ENCODE measurements around the gene UBE4B.
A peak's percentile ranks its signal among the peaks of the same experiment; 100 is the strongest.

UBE4B gene

DNA sequence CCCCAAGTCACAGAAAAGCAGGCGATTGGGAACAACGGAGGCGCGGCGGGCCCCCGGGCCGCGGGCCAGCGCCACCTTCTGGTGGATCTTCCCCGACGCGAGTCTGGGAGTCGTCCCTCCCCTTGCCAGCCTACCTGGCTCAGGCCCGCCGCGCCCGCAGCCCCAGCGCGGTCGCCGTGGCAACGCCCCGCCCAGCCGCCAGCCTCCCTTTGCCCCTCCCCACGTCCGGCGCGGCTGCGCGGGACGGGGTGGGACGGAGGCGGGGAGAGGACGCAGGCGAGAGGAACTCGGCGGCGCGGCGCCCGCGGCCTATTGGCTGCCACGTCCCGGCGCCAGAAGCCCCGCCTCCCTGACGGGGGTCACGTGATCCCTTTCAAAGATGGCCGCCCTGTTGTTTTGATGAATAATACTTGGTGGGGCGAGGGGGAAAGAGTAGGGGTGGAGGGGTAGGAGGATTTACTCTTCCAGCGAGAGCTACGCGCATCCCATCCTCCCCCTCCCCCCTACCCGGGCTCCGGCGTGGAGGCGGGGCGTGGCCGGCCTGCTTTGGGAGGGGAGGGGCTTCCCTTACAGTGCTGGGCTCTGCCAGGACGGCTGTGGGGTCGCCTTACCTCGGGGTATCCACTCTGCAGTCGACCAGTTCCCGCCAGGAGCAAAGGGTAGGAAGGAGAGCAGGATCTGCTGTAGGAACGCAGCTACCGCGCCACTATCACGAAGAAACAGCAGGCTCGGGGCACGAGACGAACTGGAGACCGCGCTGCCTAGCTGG is at the start of gene UBE4B:
Gene UBE4B, plus strand, starts transcription at position 369 of the 769 bp plus-strand sequence. CDS start 713 bp downstream, outside the sequence.
- peak; percentile 99 for DNase-seq (ENCODE audit: low spot score)
- TF ChIP-seq, protein P1, sequence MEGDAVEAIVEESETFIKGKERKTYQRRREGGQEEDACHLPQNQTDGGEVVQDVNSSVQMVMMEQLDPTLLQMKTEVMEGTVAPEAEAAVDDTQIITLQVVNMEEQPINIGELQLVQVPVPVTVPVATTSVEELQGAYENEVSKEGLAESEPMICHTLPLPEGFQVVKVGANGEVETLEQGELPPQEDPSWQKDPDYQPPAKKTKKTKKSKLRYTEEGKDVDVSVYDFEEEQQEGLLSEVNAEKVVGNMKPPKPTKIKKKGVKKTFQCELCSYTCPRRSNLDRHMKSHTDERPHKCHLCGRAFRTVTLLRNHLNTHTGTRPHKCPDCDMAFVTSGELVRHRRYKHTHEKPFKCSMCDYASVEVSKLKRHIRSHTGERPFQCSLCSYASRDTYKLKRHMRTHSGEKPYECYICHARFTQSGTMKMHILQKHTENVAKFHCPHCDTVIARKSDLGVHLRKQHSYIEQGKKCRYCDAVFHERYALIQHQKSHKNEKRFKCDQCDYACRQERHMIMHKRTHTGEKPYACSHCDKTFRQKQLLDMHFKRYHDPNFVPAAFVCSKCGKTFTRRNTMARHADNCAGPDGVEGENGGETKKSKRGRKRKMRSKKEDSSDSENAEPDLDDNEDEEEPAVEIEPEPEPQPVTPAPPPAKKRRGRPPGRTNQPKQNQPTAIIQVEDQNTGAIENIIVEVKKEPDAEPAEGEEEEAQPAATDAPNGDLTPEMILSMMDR (IDR thresholded peaks at IDR 0.05; ENCODE audit: extremely low read depth, missing control alignments), result peak; percentile 86

DNA sequence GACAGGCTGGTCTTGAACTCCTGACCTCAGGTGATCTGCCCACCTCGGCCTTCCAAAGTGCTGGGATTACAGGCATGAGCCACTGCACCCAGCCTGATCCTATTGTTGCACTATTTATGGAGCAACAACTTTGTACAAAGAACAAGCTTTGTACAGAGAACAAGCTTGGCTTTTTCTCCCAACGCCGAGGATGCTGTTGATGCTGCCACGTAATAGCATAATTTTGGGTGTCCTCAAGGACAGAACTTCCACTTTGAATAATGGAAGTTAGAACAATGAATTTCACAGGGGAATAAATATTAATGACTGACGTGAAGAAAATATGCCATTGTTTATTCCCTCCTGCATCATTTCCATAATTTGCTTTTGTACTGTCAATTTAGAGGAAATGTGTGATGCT is 48.5 kb upstream of the UBE4B start:
- TF ChIP-seq, protein P1 (IDR thresholded peaks at IDR 0.05; ENCODE audit: extremely low read depth, missing control alignments), result no peak
- no peak for DNase-seq (ENCODE audit: low spot score)

DNA sequence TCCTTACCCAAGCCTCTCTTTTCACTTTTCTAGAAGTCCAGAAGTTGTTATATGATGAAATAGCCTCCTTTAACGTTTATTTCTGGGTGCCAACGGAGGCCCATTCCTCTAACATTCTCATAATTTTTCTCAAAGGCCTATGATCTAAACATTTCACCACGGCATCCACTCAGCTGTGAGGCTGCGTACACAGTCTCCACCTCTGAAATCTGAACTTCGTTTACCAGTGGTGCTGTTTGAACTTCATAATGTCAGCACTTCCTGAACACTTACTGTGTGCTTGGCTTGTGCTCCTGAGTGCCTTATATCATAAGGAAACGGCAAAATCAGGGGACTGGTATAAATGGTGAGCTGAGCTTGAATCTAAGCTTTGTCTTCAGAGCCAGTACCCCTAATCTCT is 47.8 kb upstream of the UBE4B start:
- TF ChIP-seq, protein P1 (IDR thresholded peaks at IDR 0.05; ENCODE audit: extremely low read depth, missing control alignments), result no peak
- DNase-seq (ENCODE audit: low spot score), result no peak

DNA sequence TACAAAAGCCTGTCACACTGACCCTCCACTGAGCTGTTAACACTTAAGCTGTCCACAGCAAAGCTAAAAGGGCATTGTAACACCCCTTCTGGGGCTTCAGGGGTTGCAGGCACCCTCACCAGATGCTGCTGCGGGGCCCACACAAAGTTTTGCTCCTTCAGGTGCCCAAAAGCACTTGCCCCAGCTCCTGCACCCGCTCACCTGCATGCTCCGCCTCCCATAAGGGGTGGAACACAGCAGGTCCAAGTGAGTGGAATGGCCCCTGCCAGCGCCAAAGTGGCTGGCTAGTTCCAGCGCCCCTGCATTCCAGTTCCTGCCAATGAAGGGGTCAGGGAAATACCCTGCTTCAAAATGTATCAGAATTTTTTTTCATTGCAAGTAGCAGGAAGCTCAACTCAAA is 43.0 kb upstream of the UBE4B start:
- DNase-seq (ENCODE audit: low spot score), result no peak
- TF ChIP-seq, protein P1 (IDR thresholded peaks at IDR 0.05; ENCODE audit: extremely low read depth, missing control alignments), result no peak

DNA sequence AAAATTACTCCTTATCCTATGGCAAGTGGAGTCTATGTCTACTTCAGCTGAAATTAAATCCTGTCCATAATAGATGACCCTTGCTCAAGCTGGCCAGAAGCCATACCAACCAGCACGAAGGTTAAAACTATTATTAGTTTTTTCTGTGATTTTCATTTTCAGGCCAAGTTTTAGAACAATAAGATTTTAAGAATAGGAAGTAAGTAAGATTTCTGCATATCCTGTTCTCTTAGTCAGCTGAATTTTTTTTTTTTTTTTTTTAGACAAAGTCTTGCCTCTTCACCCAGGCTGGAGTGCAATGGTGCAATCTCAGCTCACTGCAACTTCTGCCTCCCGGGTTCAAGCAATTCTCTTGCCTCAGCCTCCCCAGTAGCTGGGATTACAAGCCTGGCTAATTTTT is 41.8 kb upstream of the UBE4B start:
- DNase-seq (ENCODE audit: low spot score), result no peak
- TF ChIP-seq, protein P1 (IDR thresholded peaks at IDR 0.05; ENCODE audit: extremely low read depth, missing control alignments), result no peak

DNA sequence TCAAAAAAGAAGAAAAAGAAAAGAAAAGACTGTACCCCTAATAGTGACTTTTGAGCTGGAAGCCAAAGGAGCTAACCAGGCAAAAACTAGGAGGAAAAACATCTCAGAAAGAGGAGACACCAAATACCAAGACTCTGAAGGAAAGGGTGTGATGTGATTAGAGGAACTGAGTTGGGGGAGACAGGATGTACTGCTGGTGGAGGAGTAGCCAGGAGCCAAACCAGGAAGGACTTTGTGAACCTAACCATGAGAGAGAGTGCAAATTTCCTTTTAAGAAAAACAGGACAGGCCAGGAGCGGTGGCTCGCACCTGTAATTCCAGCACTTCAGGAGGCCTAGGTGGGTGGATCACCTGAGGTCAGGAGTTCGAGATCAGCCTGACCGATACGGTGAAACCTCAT is 39.8 kb upstream of the UBE4B start:
- no peak for DNase-seq (ENCODE audit: low spot score)
- TF ChIP-seq, protein P1 (IDR thresholded peaks at IDR 0.05; ENCODE audit: extremely low read depth, missing control alignments), result no peak

DNA sequence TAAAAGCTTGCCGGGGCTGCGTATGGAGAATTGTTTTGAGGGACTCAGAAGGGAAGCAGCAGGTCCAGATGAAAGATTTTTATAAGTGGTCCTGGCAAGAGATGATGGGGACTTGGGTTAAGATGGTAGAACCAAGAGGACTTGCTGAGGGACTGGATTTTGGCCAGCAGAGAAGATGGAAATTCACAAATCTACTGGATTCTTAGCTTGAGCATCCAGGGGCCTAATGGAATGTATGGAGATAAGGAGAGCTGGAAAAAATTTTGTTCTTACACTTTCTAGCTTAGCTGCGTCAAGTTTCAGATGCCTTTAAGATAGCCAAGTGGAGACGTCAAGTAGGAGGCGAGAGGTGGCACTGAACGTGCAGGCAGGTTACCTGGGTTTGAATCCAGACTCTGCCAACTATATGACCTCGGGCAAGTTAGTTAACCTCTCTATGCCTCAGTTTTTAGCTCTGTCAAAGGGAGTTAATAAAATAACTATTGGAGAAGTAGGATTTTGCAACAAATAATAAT is 39.1 kb upstream of the UBE4B start:
- TF ChIP-seq, protein P1 (IDR thresholded peaks at IDR 0.05; ENCODE audit: extremely low read depth, missing control alignments), result no peak
- no peak for DNase-seq (ENCODE audit: low spot score)

Measured in GM20000 (cell line).